Esophagus mucosa (tissue), 1 donor: ENCODE data around the gene CCHCR1. TPM values are rescaled to one million over a fixed set of nuclear protein-coding genes. Genes with fewer than 3 reads are reported as not detected.

Source experiments
- ATAC-seq: fragments of 200-7000 bp; cut with Tn5 transposase; one replicate; pipeline ENCODE4 v1.9.1; 2020
- total RNA-seq: library from RNA; stranded (reverse); gene quantifications from one replicate; pipeline ENCODE4 v1.2.4, GENCODE V29; 2023
- donor health status: DM: yes; HTN: yes; CAD: no.

Gene CCHCR1
- total RNA-seq, 1 donor from 2014 or later, result 11.1 TPM

GRCh38 chr6:31098449-31098938 lies 59.1 kb downstream of the CCHCR1 start:
- ATAC-seq, result no peak

DNA sequence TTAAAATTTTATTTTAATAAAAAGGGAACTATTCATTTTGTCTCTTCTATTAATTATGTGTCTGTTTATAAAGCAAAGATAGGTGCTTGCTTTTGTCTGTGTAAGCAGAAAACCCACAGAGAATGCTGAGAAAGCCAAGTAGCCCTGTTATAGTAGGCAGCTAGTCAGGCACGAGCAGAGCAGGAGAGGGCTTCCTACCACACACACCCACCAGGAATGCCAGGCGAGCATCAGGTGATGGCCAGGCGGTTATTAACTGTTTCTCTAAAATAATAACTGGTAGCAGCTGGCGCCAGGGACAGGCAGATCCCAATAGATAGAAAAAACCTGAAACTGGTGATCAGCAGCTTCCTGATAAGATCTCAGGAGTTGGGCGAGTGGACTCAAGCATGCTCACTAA lies 60.9 kb downstream of the CCHCR1 start:
- no peak for ATAC-seq

GRCh38 chr6:31096215-31096614 lies 61.4 kb downstream of the CCHCR1 start:
- ATAC-seq, result no peak

- ATAC-seq, result peak; percentile 50
Observed at GRCh38 chr6:31094389-31094881, 63.2 kb downstream of the CCHCR1 start.

- no peak for ATAC-seq
Observed at GRCh38 chr6:31092769-31093505, 64.7 kb downstream of the CCHCR1 start.

Other genes with a start within 250 kb of the CCHCR1 start
- 23.9 TPM for gene GTF2H4, start 249.6 kb downstream of the CCHCR1 start, total RNA-seq
- gene VARS2, start 243.6 kb downstream of the CCHCR1 start, total RNA-seq, result 26.3 TPM
- 9.0 TPM for gene SFTA2, start 225.6 kb downstream of the CCHCR1 start, total RNA-seq
- gene MUCL3, start 216.8 kb downstream of the CCHCR1 start, total RNA-seq, result 1.00 TPM
- gene MUC21, start 174.1 kb downstream of the CCHCR1 start, total RNA-seq, result 721 TPM
- gene MUC22, start 147.3 kb downstream of the CCHCR1 start, total RNA-seq, result 0.88 TPM
- not detected for gene C6orf15, start 45.2 kb downstream of the CCHCR1 start, total RNA-seq
- 0.20 TPM for gene PSORS1C1, start 43.0 kb downstream of the CCHCR1 start, total RNA-seq
- 0.08 TPM for gene CDSN, start 37.4 kb downstream of the CCHCR1 start, total RNA-seq
- gene PSORS1C2, start 18.7 kb downstream of the CCHCR1 start, total RNA-seq, result 0.40 TPM
- 14.8 TPM for gene TCF19, start 787 bp upstream of the CCHCR1 start, total RNA-seq
- gene POU5F1, start 12.9 kb upstream of the CCHCR1 start, total RNA-seq, result 0.40 TPM
- 202 TPM for gene HLA-C, start 114.3 kb upstream of the CCHCR1 start, total RNA-seq
- 105 TPM for gene HLA-B, start 199.4 kb upstream of the CCHCR1 start, total RNA-seq
- gene MICA, start 245.8 kb upstream of the CCHCR1 start, total RNA-seq, result 11.0 TPM